Measurements from ENCODE around the gene TMEM61. TPM values are rescaled to one million over a fixed set of nuclear protein-coding genes. Genes with fewer than 3 reads are reported as not detected.

Gene TMEM61
- total RNA-seq, 1 donor = not detected

GRCh38 chr1:54984131-54984842, 3.9 kb downstream of the TMEM61 start:
- no peak for DNase-seq (ENCODE audit: low read depth)
- TF ChIP-seq CTCF (IDR thresholded peaks at IDR 0.05; ENCODE audit: insufficient read depth, low read depth, low read length) = no peak
- H3K4me3 ChIP-seq (ENCODE audit: low read depth, low read length) = no peak overlapping the region

- H3K4me3 ChIP-seq (ENCODE audit: low read depth, low read length) = no peak overlapping the region
- no peak for TF ChIP-seq CTCF (IDR thresholded peaks at IDR 0.05; ENCODE audit: insufficient read depth, low read depth, low read length)
- DNase-seq (ENCODE audit: low read depth) = no peak
Observed at GRCh38 chr1:54985556-54985955, 5.1 kb downstream of the TMEM61 start.

DNA sequence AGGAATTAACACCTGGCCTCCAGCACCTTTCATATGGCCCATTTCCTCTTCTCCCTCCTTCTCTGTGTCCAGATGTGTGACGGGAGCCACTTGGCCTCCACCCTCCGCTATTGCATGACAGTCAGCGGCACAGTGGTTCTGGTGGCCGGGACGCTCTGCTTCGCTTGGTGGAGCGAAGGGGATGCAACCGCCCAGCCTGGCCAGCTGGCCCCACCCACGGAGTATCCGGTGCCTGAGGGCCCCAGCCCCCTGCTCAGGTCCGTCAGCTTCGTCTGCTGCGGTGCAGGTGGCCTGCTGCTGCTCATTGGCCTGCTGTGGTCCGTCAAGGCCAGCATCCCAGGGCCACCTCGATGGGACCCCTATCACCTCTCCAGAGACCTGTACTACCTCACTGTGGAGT, 5.6 kb downstream of the TMEM61 start:
- H3K4me3 ChIP-seq (ENCODE audit: low read depth, low read length) = no peak overlapping the region
- DNase-seq (ENCODE audit: low read depth) = no peak
- no peak for TF ChIP-seq CTCF (IDR thresholded peaks at IDR 0.05; ENCODE audit: insufficient read depth, low read depth, low read length)

DNA sequence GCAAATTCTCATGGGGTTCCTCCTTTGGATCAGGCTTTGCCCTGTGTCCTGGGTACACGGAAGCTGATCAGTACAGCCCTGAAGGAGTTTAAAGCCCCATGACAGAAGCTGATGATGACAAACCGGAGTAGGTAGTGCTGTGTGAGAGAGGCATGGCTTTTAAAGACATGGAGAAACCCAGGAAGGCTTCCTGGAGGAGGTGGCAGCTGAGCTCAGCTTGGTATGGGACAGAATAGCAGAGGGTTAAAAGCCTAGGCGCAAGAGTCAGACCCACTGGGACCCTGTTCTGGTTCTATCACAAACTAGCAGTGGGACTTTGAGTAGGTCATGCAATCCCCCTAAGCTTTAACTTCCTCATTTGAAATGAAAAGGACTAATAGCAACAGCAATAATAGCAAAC, 6.1 kb downstream of the TMEM61 start:
- no peak for DNase-seq (ENCODE audit: low read depth)
- TF ChIP-seq CTCF (IDR thresholded peaks at IDR 0.05; ENCODE audit: insufficient read depth, low read depth, low read length) = no peak
- no peak overlapping the region for H3K4me3 ChIP-seq (ENCODE audit: low read depth, low read length)

DNA sequence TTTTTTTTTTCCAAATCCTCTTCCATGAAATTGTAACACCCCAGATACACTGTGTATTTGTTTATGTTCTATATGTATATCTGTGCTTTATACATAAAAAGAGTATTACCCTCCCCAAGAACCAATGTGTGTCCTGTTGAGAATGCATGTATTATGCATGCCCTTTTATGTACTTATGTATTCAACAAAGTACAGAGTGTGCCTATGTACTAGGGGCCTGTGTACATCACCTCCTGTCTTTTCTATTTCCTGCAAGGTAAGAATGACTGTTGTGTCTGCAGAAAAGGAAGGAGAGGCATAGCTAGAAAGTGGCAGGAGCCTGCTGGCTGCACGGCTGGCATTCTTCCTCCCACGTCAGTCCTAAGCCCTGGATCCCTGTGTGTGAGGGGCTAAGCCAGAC, 7.0 kb downstream of the TMEM61 start:
- no peak for TF ChIP-seq CTCF (IDR thresholded peaks at IDR 0.05; ENCODE audit: insufficient read depth, low read depth, low read length)
- DNase-seq (ENCODE audit: low read depth) = no peak
- no peak overlapping the region for H3K4me3 ChIP-seq (ENCODE audit: low read depth, low read length)

- H3K4me3 ChIP-seq (ENCODE audit: low read depth, low read length) = no peak overlapping the region
- no peak for TF ChIP-seq CTCF (IDR thresholded peaks at IDR 0.05; ENCODE audit: insufficient read depth, low read depth, low read length)
- DNase-seq (ENCODE audit: low read depth) = no peak
Observed at GRCh38 chr1:54987919-54988705, 7.7 kb downstream of the TMEM61 start.
